DMS53 treated with DMSO at 0.1 percent for 48 hours (cell line): ENCODE results near the gene MBNL2.

ENCODE experiments used
- DNase-seq: peaks from one replicate; lab custom pipeline; 2025; ENCODE audit not compliant: unreplicated experiment; lab: John Stamatoyannopoulos, UW

The MBNL2 gene

GRCh38 chr13:97267418-97268059 lies 45.4 kb downstream of the MBNL2 start:
- no peak for DNase-seq

DNA sequence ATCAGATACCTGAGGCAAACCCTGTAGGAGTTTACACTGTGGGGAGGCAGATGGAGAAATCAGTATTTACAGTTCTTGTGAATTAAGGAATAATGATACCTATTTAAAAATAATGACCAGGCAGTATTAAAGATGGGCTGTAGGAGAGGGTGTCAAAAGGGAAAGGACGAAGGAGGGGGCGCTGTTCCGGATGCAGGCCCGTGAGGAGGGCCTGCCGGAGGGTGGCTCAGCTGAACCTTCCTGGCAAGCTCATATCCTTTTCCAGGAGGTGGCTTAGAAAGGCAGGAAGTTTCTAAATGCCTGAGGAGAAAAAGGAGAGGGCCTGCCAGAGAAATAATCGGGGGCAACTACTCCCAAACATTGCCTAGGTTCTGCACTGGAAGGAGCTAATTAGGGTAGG lies 46.6 kb downstream of the MBNL2 start:
- no peak for DNase-seq

DNA sequence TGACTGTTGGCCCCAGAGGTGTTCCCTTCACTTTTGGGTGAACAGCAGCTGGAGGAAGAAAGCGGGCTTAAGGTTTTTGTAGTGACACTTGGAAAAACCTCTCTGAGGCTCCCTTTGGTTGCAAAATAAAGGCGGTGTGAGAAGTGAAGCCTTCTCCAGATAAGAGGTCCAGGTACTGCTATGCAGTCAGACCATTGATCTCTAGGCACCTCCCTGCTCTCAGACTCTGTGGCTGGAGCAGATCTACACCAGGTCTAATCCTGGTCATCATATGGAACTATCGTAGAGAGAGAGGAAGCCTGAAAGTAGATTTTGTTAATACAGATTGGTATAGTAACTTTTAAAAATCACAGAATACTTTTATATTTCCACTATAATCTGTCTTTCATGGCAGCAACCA lies 47.5 kb downstream of the MBNL2 start:
- DNase-seq: no peak

DNA sequence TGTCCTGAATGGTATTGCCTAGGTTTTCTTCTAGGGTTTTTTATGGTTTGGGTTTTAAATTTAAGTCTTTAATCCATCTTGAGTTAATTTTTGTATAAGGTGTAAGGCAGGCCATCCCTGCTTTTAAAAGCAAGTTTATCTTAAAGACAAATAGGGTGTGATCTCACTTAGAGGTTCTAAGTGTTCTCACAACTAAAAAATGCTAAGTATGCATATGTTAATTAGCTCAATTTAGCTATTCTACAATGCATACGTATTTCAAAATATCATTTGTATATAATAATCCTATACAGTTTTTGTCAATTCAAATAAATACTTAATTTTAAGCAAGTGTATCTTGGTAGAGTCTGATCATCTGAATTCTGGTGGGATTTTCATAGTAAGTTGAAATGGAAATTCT lies 50.4 kb downstream of the MBNL2 start:
- no peak for DNase-seq

DNA sequence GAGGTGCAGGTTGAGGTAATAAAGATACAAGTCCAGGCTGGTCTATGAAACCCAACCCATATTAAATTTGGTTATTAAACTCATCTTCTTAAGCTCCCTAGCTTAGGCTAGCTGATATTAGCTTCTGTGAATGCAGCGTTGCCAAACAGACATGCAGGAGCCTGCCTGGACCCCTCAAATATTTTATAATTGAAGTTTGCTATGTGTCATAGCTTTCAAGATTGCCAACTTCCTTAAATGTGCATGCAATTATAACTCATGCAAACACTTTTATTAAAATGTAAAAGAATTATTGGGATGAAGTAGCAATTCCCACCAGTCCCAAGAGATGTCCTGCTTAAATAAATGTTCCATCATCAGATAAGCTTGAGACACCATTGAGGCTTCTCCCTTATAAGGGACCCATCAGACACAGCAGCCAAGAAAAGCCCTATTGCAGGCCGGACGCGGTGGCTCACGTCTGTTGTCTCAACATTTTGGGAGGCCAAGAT lies 51.3 kb downstream of the MBNL2 start:
- no peak for DNase-seq

DNA sequence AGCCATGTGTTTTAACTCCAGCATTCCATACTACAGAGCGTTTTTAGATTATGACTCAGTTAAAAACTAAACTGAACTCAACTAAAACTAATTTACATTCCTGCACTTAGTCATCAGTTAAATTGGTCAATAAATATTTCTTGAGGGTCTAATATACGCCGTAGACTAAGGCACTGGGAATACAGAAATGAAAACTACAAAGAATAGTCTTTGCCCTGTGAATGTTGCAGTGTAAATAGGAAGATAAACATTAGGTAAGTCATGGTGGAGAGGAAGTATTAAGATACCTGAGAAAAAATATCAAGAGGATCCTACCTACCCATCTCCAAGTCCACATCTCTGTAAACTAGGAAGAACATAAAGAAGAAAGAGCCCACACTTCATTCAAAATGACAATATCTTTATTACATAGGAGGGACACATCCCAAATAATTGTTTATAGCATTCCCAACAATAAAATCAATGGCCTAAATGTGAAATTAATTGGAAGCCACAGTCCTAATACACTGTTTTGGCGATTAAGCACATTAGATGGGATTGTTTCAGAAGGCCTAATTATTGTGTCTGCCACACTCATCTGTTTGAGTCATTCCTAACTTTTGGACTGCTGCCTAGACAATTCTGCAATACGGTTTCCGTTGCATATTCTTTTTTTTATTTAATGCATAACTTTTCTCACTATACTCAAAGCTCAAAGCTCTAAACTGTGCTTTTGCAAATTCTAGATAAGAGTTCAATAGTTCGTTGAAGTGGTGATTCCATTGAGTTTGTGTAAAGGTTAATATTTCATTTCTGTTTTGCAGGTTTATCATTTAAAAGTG lies 52.9 kb downstream of the MBNL2 start:
- no peak for DNase-seq

GRCh38 chr13:97275776-97276501 lies 53.8 kb downstream of the MBNL2 start:
- no peak for DNase-seq

DNA sequence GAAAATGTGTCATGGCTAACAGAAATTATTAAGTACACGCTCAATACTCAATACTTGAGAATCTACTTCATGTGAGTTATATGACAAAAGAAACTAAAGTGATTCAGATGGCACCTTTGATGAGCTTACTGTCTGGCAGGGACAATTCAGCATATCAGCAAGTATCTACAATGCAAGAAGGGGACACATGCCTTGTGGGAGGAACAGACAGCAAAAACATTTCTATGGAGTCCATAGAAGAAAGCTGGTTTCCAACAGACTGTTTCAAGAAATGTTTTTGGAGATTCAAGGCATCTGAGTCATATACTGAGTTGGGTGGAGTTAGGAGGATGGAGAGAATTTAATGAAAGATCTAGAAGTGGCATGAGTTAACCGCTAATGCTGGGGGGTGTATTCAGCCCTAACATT lies 54.7 kb downstream of the MBNL2 start:
- DNase-seq: no peak

DNA sequence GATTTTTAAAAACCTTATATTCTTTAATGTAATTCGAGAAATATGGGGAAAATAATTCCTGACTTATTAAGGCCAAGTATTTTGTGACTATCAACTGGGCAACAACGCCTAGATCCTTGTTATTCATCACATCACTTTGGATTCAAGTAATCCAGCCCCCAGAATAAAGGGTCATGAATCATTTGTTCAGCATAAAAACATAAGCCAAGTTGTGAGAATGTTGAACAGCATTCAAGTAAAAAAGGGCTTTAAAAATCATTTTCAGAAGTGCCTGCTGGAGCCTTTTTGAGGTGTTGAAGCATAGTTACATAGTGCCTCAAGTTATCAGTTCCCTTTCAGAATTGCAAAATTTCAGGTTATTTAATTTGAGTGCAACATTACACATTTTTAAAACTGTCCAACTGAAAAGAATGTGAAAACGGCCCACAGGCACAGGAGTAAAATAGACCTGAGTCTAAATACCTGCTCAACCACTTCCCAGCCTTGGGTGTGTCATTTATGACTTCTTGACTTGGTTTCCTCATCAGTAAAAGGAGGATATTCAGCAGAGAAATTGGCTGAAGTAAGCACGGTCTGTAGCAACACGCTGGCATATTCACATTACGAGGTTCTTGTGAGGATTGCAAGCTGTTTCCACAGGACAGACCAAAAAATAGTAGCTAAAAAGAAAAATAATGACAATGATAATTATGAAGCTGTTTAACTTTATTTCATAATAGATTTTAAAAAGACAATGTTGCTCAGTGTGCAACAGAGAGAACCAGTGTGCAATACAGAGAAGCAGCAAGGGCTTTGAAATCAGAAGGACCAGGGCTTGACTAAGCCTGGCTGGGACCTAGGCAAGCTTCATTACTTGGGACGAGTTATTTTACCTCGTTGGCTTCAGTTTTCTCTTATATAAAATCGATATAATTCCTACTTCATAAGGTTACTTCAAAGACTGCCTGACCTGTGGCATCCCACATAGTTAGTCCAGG lies 56.6 kb downstream of the MBNL2 start:
- DNase-seq: no peak

- DNase-seq: no peak
Measured at GRCh38 chr13:97279913-97280312, 57.8 kb downstream of the MBNL2 start.

DNA sequence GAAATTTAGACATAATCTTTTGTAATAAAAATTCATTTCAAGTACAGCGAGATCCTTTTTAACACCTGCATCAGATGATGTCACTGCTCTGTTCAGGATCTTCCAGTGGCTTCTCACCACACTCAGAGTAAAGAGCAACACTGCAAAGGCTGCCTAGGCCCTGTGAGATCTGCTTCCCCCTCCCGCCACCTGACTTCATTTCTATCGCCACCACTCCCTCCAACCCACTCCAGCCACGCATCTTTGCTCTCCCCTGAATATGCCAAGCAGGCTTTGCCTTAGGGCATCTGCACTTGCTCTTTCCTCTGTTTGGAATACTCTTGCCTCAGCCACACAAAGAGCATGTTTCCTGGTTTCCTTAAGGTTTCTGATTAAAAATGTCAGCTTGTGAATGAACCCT lies 58.3 kb downstream of the MBNL2 start:
- DNase-seq: no peak

- no peak for DNase-seq
Measured at GRCh38 chr13:97281028-97281427, 58.9 kb downstream of the MBNL2 start.

GRCh38 chr13:97282705-97283104 lies 60.6 kb downstream of the MBNL2 start:
- no peak for DNase-seq

- no peak for DNase-seq
Measured at GRCh38 chr13:97283888-97284287, 61.8 kb downstream of the MBNL2 start.

DNA sequence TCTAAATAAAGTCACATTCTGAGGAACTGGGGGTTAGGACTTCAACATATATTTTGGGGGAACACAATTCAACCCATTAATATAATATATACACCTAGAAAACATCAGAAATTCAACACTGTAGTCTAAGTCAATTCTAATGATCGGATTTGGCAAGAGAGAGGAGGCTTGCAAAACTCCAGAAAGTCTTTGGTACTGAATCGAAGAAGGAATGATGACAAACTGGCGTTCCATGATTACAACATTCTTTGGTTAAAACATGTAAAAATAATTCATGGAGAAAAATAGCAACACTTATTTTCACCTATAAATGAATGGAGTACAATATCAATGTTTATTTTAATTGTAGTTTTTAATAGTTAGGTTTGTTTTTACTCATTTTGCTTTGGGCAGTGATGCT lies 62.4 kb downstream of the MBNL2 start:
- no peak for DNase-seq

GRCh38 chr13:97285221-97285955 lies 63.3 kb downstream of the MBNL2 start:
- DNase-seq: no peak

DNA sequence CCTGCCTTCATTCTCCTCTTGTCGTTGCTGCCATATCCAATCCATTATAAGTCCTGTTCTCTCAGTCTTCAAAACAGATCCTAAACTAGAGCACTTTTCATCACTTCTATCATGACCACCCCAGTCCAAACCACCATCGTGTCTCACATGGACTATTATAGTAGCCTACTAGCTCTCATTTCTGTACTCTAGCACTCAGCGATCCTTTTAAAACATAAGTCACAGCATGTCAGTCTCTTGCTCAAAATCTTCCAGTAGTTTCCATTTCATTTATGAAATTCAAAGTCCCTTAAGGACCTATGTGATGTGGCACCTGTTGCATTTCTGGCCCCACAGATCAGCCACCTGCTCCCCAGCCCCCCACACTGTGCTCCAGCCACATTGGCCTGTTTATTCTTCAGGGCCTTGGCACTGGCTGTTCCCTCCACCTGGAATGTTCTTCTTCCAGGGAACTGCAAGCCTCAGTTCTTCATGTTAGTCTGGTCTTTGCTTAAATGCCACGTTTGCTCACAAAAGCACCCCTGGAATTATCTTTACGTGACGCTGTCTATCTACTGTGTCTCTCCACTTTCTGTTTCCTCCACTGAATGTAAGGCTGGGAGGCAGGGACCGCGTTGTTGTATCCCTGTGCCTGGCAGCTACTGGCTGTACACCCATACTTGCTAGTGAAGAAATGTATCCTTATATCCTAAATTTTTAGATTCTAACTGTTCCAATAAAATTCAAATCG lies 64.3 kb downstream of the MBNL2 start:
- DNase-seq: no peak

DNA sequence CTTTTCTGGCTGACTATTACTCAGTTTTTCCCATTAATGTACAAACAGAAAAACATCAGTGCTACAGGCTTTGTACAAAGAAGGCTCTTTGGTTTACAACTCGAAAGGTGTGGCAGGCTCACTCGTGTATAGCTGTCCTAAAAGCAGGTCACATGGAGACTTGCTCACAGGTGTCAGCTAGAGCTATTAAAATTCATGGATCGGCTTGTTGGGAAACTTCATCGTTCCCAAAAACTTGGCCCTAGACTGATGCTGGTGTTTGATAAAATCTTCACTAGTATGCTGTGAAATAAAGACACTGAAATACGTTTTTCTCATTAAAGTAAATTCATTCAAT lies 64.9 kb downstream of the MBNL2 start:
- DNase-seq: no peak

DNA sequence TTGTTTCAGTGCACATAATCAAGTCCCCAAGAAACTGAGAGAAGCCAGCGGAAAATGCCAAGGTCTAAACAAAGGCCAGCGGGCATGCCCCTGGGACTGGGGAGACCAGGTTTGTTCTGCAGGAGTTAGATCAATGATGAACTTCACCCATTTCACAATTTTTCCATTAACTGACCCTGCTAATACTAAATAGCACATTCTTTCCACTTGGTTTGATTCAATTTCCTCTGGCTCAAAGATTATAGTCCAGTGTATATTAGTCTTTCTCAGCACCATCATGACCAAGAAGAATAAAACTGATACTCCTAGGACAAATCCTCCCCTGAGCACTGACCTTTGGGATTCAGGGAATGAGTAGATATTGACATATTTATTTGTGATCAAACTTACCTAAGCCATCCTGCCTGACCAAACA lies 66.4 kb downstream of the MBNL2 start:
- DNase-seq: no peak
